ENCODE measurements around the gene TMEM253. TPM values are rescaled to one million over a fixed set of nuclear protein-coding genes. Genes with fewer than 3 reads are reported as not detected.

Gene TMEM253
- total RNA-seq, 2 experiments from 2014 or later, result 0.44 TPM; not detected in 1

GRCh38 chr14:21072031-21072473 is 28.8 kb upstream of the TMEM253 start:
- ChIA-PET CTCF (interaction anchor here (0.7 to 5.7 kb wide), 10 partner anchors 10 to 57 kb away, joined by 3 to 48 read pairs (median 3); partner anchors contain the start of gene RNASE8), POLR2A (interaction anchor here (1.4 to 1.6 kb wide), 2 partner anchors 20 to 33 kb away, joined by 3 to 4 read pairs; no protein-coding TSS in a partner anchor)
- ATAC-seq, result no peak
- Mint-ChIP-seq H3K4me3 (peak overlapping the region; percentile 63), H3K4me1 (peaks cover 33% of the 10 kb centered on the region), H3K27ac (no peak overlapping the region), H3K9me3 (ENCODE audit: low read depth) (no peaks in the 10 kb centered on the region), H3K36me3 (ENCODE audit: low read depth) (no peaks in the 10 kb centered on the region), H3K27me3 (peaks cover 49% of the 10 kb centered on the region)
- DNase-seq, result no peak
- intact Hi-C loops (cut with DNase I, micrococcal nuclease), result no loop called here

DNA sequence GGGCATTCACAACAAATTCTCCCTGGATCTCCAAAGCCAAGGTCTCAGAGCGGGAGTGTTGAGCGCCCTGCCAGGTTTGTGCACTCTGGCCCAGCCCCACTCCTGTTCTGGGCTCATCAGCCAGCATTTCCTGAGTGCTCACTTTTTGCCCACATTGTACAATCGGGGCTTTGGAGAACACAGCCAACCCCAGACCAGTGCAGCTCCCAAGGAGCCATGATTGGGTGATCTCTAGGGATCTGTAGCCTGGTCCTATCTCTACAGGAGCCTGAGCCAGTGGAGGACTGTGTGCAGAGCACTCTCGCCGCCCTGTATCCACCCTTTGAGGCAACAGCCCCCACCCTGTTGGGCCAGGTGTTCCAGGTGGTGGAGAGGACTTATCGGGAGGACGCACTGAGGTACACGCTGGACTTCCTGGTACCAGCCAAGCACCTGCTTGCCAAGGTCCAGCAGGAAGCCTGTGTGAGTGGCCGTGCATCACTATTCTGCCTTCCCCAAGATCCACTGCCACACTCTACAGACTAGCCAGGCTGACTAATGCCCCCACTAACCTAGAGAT is 28.0 kb upstream of the TMEM253 start:
- H3K27me3 Mint-ChIP-seq, result peaks cover 44% of the 10 kb centered on the region
- intact Hi-C loops (cut with DNase I, micrococcal nuclease), result no loop called here
- ATAC-seq, result no peak
- no peak for DNase-seq
- no peak overlapping the region for H3K27ac Mint-ChIP-seq
- peaks cover 33% of the 10 kb centered on the region for H3K4me1 Mint-ChIP-seq
- H3K4me3 Mint-ChIP-seq, result no peak overlapping the region
- H3K9me3 Mint-ChIP-seq (ENCODE audit: low read depth), result no peaks in the 10 kb centered on the region
- CTCF ChIA-PET, result interaction anchor here (0.9 to 5.7 kb wide), 7 partner anchors 14 to 57 kb away, joined by 3 to 48 read pairs (median 4); partner anchors contain the start of gene RNASE8
- H3K36me3 Mint-ChIP-seq (ENCODE audit: low read depth), result no peaks in the 10 kb centered on the region
- POLR2A ChIA-PET, result no interaction called here

DNA sequence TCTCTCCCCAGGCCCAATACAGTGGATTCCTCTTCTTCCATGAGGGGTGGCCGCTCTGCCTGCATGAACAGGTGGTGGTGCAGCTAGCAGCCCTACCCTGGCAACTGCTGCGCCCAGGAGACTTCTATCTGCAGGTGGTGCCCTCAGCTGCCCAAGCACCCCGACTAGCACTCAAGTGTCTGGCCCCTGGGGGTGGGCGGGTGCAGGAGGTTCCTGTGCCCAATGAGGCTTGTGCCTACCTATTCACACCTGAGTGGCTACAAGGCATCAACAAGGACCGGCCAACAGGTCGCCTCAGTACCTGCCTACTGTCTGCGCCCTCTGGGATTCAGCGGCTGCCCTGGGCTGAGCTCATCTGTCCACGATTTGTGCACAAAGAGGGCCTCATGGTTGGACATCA is 26.9 kb upstream of the TMEM253 start:
- no peak overlapping the region for H3K4me3 Mint-ChIP-seq
- no peaks in the 10 kb centered on the region for H3K36me3 Mint-ChIP-seq (ENCODE audit: low read depth)
- DNase-seq (no peak), ATAC-seq (no peak)
- intact Hi-C loops (cut with DNase I, micrococcal nuclease), result no loop called here
- no peaks in the 10 kb centered on the region for H3K9me3 Mint-ChIP-seq (ENCODE audit: low read depth)
- ChIA-PET CTCF (interaction anchor here (1.5 to 5.7 kb wide), 4 partner anchors 16 to 59 kb away, joined by 4 to 38 read pairs (median 10); no protein-coding TSS in a partner anchor), POLR2A (no interaction called here)
- peaks cover 26% of the 10 kb centered on the region for H3K4me1 Mint-ChIP-seq
- peaks cover 36% of the 10 kb centered on the region for H3K27me3 Mint-ChIP-seq
- no peak overlapping the region for H3K27ac Mint-ChIP-seq

- Mint-ChIP-seq H3K4me1 (peaks cover 20% of the 10 kb centered on the region), H3K9me3 (ENCODE audit: low read depth) (no peaks in the 10 kb centered on the region), H3K27me3 (peaks cover 29% of the 10 kb centered on the region), H3K27ac (no peak overlapping the region), H3K36me3 (ENCODE audit: low read depth) (no peaks in the 10 kb centered on the region), H3K4me3 (no peak overlapping the region)
- ChIA-PET CTCF (interaction anchor here (0.6 to 5.7 kb wide), 5 partner anchors 15 to 314 kb away, joined by 3 to 38 read pairs (median 7); no protein-coding TSS in a partner anchor), POLR2A (no interaction called here)
- intact Hi-C loops (cut with DNase I, micrococcal nuclease), result no loop called here
- ATAC-seq (no peak), DNase-seq (no peak)
Measured at GRCh38 chr14:21074398-21075272, 26.2 kb upstream of the TMEM253 start.

- ChIA-PET CTCF (interaction anchor here (1.8 to 5.7 kb wide), 3 partner anchors 14 to 61 kb away, joined by 7 to 38 read pairs (median 13); no protein-coding TSS in a partner anchor), POLR2A (no interaction called here)
Measured at GRCh38 chr14:21075719-21076437, 25.0 kb upstream of the TMEM253 start.

GRCh38 chr14:21077672-21078071 is 23.2 kb upstream of the TMEM253 start:
- no peak overlapping the region for H3K4me3 Mint-ChIP-seq
- no peak for DNase-seq
- ChIA-PET POLR2A (no interaction called here), CTCF (interaction anchor here (0.7 to 1.1 kb wide), 2 partner anchors 27 to 64 kb away, joined by 3 to 5 read pairs; no protein-coding TSS in a partner anchor)
- intact Hi-C loops (cut with DNase I, micrococcal nuclease), result no loop called here
- peaks cover 6% of the 10 kb centered on the region for H3K27me3 Mint-ChIP-seq
- H3K9me3 Mint-ChIP-seq (ENCODE audit: low read depth), result no peaks in the 10 kb centered on the region
- no peaks in the 10 kb centered on the region for H3K36me3 Mint-ChIP-seq (ENCODE audit: low read depth)
- no peak overlapping the region for H3K27ac Mint-ChIP-seq
- no peak for ATAC-seq
- H3K4me1 Mint-ChIP-seq, result no peaks in the 10 kb centered on the region

More at GRCh38 chr14:21075719-21076437, 25.0 kb upstream of the TMEM253 start:
- peaks cover 23% of the 10 kb centered on the region for H3K27me3 Mint-ChIP-seq
- no peak overlapping the region for H3K27ac Mint-ChIP-seq
- DNase-seq (no peak), ATAC-seq (no peak)
- H3K9me3 Mint-ChIP-seq (ENCODE audit: low read depth), result no peaks in the 10 kb centered on the region
- no peaks in the 10 kb centered on the region for H3K36me3 Mint-ChIP-seq (ENCODE audit: low read depth)
- intact Hi-C loops (cut with DNase I, micrococcal nuclease), result no loop called here
- peaks cover 12% of the 10 kb centered on the region for H3K4me1 Mint-ChIP-seq
- H3K4me3 Mint-ChIP-seq, result no peak overlapping the region

DNA sequence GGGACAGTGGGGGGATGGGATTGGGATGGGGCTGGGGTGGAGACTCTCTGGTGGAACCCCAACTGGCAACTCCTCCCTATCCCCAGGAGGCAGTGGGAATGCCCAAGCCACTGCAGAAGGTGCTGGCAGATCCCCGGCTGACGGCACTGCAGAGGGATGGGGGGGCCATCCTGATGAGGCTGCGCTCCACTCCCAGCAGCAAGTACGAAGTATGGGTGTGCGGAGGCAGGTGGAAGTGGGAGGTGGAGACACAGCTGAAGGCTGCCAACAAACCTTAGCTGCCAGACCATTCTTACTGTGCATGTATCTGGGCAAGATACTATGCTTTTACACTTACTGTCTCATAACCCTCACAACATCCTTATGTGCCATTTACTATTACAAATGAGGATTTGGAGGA is 22.6 kb upstream of the TMEM253 start:
- H3K4me3 Mint-ChIP-seq, result no peak overlapping the region
- no peak overlapping the region for H3K27ac Mint-ChIP-seq
- H3K36me3 Mint-ChIP-seq (ENCODE audit: low read depth), result no peaks in the 10 kb centered on the region
- POLR2A ChIA-PET, result no interaction called here
- ATAC-seq (no peak), DNase-seq (no peak)
- intact Hi-C loops (cut with DNase I, micrococcal nuclease), result no loop called here
- no peaks in the 10 kb centered on the region for H3K4me1 Mint-ChIP-seq
- CTCF ChIA-PET, result interaction anchor here (0.7 kb wide), 1 partner anchor 26 kb away, joined by 3 read pairs; no protein-coding TSS in a partner anchor
- peaks cover 4% of the 10 kb centered on the region for H3K27me3 Mint-ChIP-seq
- no peaks in the 10 kb centered on the region for H3K9me3 Mint-ChIP-seq (ENCODE audit: low read depth)

- ChIA-PET POLR2A (no interaction called here), CTCF (interaction anchor here (0.7 to 1.5 kb wide), 4 partner anchors 8 to 64 kb away, joined by 3 to 7 read pairs (median 3); no protein-coding TSS in a partner anchor)
- H3K36me3 Mint-ChIP-seq (ENCODE audit: low read depth), result no peaks in the 10 kb centered on the region
- no peak overlapping the region for H3K27ac Mint-ChIP-seq
- no peaks in the 10 kb centered on the region for H3K4me1 Mint-ChIP-seq
- no peaks in the 10 kb centered on the region for H3K27me3 Mint-ChIP-seq
- DNase-seq (no peak), ATAC-seq (no peak)
- no peaks in the 10 kb centered on the region for H3K9me3 Mint-ChIP-seq (ENCODE audit: low read depth)
- intact Hi-C loops (cut with DNase I, micrococcal nuclease), result no loop called here
- H3K4me3 Mint-ChIP-seq, result no peak overlapping the region
Measured at GRCh38 chr14:21078726-21079125, 22.1 kb upstream of the TMEM253 start.

DNA sequence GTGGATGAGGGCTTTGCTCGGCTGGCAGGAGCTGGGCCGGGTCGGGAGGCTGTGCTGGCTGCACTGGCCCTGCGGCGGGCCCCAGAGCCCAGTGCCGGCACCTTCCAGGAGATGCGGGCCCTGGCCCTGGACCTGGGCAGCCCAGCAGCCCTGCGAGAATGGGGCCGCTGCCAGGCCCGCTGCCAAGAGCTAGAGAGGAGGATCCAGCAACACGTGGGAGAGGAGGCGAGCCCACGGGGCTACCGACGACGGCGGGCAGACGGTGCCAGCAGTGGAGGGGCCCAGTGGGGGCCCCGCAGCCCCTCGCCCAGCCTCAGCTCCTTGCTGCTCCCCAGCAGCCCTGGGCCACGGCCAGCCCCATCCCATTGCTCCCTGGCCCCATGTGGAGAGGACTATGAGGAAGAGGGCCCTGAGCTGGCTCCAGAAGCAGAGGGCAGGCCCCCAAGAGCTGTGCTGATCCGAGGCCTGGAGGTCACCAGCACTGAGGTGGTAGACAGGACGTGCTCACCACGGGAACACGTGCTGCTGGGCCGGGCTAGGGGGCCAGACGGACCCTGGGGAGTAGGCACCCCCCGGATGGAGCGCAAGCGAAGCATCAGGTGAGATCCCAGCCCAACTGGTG is 19.2 kb upstream of the TMEM253 start:
- intact Hi-C loops (cut with DNase I, micrococcal nuclease), result no loop called here
- H3K4me3 Mint-ChIP-seq, result no peak overlapping the region
- ATAC-seq (no peak), DNase-seq (no peak)
- H3K27ac Mint-ChIP-seq, result no peak overlapping the region
- no peaks in the 10 kb centered on the region for H3K36me3 Mint-ChIP-seq (ENCODE audit: low read depth)
- peaks cover 6% of the 10 kb centered on the region for H3K4me1 Mint-ChIP-seq
- CTCF ChIA-PET, result interaction anchor here (0.6 to 2.7 kb wide), 4 partner anchors 10 to 39 kb away, joined by 3 to 13 read pairs (median 4); no protein-coding TSS in a partner anchor
- no peaks in the 10 kb centered on the region for H3K27me3 Mint-ChIP-seq
- H3K9me3 Mint-ChIP-seq (ENCODE audit: low read depth), result no peaks in the 10 kb centered on the region
- POLR2A ChIA-PET, result interaction anchor here (1.0 kb wide), 1 partner anchor 13 kb away, joined by 3 read pairs; no protein-coding TSS in a partner anchor

GRCh38 chr14:21083565-21084325 is 17.1 kb upstream of the TMEM253 start:
- no peaks in the 10 kb centered on the region for H3K27me3 Mint-ChIP-seq
- intact Hi-C loops (cut with DNase I, micrococcal nuclease), result no loop called here
- H3K27ac Mint-ChIP-seq, result no peak overlapping the region
- peaks cover 19% of the 10 kb centered on the region for H3K4me1 Mint-ChIP-seq
- POLR2A ChIA-PET, result no interaction called here
- CTCF ChIA-PET, result interaction anchor here (1.1 to 7.3 kb wide), 5 partner anchors 9 to 69 kb away, joined by 3 to 48 read pairs (median 8); partner anchors contain the start of gene ARHGEF40
- no peaks in the 10 kb centered on the region for H3K36me3 Mint-ChIP-seq (ENCODE audit: low read depth)
- ATAC-seq (no peak), DNase-seq (no peak)
- no peak overlapping the region for H3K4me3 Mint-ChIP-seq
- no peaks in the 10 kb centered on the region for H3K9me3 Mint-ChIP-seq (ENCODE audit: low read depth)
